Panc1 (cell line): ENCODE results near the gene CDKAL1.

Experiments used
- POLR2AphosphoS5 ChIP-seq: IDR thresholded peaks from 2 replicates; pipeline ENCODE4 v1.6.1; 2012; ENCODE audit warnings: mild to moderate bottlenecking, low read depth, low read length, moderate library complexity
- TF ChIP-seq, protein P1 (sequence below): fragments of 450-650 bp; IDR thresholded peaks from 2 replicates; pipeline ENCODE4 v1.5.1; 2017; ENCODE audit warnings: mild to moderate bottlenecking
- TF ChIP-seq, protein P2 (sequence below), 2 experiments: IDR thresholded peaks; 2 replicates each; pipeline ENCODE4 v1.6.1; 2011 to 2012; ENCODE audit warnings: low read depth in 2 of 2, control low read depth in 1 of 2, low read length in 1 of 2, mild to moderate bottlenecking in 1 of 2, moderate library complexity in 1 of 2; ENCODE audit not compliant: insufficient read depth in 1 of 2

DNA sequence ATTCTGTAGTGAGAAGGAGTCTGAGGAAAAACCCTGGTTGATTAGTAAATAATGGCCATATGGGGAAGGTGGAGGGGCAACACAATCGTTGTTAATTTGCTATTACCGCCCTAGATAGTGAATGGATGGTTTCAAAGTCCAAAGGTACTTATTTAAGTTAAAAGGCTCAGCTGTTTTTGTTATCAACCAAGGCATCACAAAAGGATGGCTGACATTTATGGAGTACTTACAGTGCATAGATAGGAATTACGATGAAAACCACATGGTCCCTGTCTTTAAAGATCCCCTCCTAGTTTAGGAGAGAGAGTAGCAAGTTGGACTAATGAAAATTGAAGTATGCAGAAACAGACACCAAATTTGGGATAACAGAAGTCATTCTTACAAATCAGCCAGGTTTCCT, 319.6 kb downstream of the CDKAL1 start:
- TF ChIP-seq, protein P1, sequence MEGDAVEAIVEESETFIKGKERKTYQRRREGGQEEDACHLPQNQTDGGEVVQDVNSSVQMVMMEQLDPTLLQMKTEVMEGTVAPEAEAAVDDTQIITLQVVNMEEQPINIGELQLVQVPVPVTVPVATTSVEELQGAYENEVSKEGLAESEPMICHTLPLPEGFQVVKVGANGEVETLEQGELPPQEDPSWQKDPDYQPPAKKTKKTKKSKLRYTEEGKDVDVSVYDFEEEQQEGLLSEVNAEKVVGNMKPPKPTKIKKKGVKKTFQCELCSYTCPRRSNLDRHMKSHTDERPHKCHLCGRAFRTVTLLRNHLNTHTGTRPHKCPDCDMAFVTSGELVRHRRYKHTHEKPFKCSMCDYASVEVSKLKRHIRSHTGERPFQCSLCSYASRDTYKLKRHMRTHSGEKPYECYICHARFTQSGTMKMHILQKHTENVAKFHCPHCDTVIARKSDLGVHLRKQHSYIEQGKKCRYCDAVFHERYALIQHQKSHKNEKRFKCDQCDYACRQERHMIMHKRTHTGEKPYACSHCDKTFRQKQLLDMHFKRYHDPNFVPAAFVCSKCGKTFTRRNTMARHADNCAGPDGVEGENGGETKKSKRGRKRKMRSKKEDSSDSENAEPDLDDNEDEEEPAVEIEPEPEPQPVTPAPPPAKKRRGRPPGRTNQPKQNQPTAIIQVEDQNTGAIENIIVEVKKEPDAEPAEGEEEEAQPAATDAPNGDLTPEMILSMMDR = no peak
- TF ChIP-seq POLR2AphosphoS5 = no peak
- TF ChIP-seq, protein P2, sequence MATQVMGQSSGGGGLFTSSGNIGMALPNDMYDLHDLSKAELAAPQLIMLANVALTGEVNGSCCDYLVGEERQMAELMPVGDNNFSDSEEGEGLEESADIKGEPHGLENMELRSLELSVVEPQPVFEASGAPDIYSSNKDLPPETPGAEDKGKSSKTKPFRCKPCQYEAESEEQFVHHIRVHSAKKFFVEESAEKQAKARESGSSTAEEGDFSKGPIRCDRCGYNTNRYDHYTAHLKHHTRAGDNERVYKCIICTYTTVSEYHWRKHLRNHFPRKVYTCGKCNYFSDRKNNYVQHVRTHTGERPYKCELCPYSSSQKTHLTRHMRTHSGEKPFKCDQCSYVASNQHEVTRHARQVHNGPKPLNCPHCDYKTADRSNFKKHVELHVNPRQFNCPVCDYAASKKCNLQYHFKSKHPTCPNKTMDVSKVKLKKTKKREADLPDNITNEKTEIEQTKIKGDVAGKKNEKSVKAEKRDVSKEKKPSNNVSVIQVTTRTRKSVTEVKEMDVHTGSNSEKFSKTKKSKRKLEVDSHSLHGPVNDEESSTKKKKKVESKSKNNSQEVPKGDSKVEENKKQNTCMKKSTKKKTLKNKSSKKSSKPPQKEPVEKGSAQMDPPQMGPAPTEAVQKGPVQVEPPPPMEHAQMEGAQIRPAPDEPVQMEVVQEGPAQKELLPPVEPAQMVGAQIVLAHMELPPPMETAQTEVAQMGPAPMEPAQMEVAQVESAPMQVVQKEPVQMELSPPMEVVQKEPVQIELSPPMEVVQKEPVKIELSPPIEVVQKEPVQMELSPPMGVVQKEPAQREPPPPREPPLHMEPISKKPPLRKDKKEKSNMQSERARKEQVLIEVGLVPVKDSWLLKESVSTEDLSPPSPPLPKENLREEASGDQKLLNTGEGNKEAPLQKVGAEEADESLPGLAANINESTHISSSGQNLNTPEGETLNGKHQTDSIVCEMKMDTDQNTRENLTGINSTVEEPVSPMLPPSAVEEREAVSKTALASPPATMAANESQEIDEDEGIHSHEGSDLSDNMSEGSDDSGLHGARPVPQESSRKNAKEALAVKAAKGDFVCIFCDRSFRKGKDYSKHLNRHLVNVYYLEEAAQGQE (IDR thresholded peaks at IDR 0.05; ENCODE audit: insufficient read depth in 1 of 2, low read depth in 2 of 2, low read length in 1 of 2) = no peak
